Measurements from ENCODE around the gene CHKA. TPM values are rescaled to one million over a fixed set of nuclear protein-coding genes. Genes with fewer than 3 reads are reported as not detected.

The CHKA gene
- total RNA-seq, 1 experiment from 2014 or later, result 63.0 TPM

GRCh38 chr11:68122936-68123539, 1.9 kb upstream of the CHKA start:
- Histone ChIP-seq H2BK20ac (ENCODE audit: low read depth, low read length, poor library complexity, severe bottlenecking) (no peak overlapping the region), H3K4me2 (ENCODE audit: insufficient read depth, insufficient read length, low read length) (no peak overlapping the region), H3K4ac (ENCODE audit: low read depth, low read length) (no peak overlapping the region; the same call in 1 of the 2 replicates), H4K5ac (ENCODE audit: insufficient read length, low read depth, low read length) (no peak overlapping the region), H3K23me2 (ENCODE audit: insufficient read length, low read depth, low read length, poor library complexity, severe bottlenecking) (peaks cover 18% of the 10 kb centered on the region), H3K9me3 (ENCODE audit: control insufficient read depth, low read depth, low read length) (no peaks in the 10 kb centered on the region), H4K91ac (ENCODE audit: insufficient read length, low read depth, low read length) (no peak overlapping the region), H2BK120ac (ENCODE audit: low read depth, low read length, poor library complexity, severe bottlenecking) (no peak overlapping the region), H3K27ac (ENCODE audit: insufficient read length, low read depth, low read length) (no peak overlapping the region), H3T11ph (ENCODE audit: low read length) (no peak overlapping the region), H2AK5ac (ENCODE audit: insufficient read length, low read length) (no peak overlapping the region), H3K4me1 (ENCODE audit: insufficient read depth, low read length) (peaks cover 9% of the 10 kb centered on the region; the same call in 1 of the 2 replicates), H3K9ac (ENCODE audit: extremely low read depth, insufficient read length, low read length) (no peak overlapping the region), H3K27me3 (ENCODE audit: insufficient read depth, low read length) (no peaks in the 10 kb centered on the region), H2BK15ac (ENCODE audit: low read depth, low read length) (no peak overlapping the region), H3K56ac (ENCODE audit: insufficient read length, low read depth, low read length) (no peak overlapping the region), H2BK5ac (ENCODE audit: insufficient read length, low read length) (no peak overlapping the region), H4K20me1 (ENCODE audit: control insufficient read depth, insufficient read depth, insufficient read length) (no peaks in the 10 kb centered on the region), H3K79me2 (ENCODE audit: insufficient read depth, low read length) (peaks cover 24% of the 10 kb centered on the region; the same call in 1 of the 2 replicates), H3K79me1 (ENCODE audit: insufficient read depth, low read depth, low read length, poor library complexity, severe bottlenecking) (no peaks in the 10 kb centered on the region), H4K8ac (replicated peaks; ENCODE audit: insufficient read length, low read depth, low read length) (no peak overlapping the region), H3K23ac (ENCODE audit: insufficient read length, low read depth, low read length) (no peak overlapping the region), H3K14ac (ENCODE audit: insufficient read depth, low read length) (no peak overlapping the region), H2AFZ (ENCODE audit: low read length) (no peak overlapping the region), H3K18ac (ENCODE audit: insufficient read length, low read depth, low read length) (no peak overlapping the region), H2BK12ac (ENCODE audit: insufficient read length, low read depth, low read length) (no peak overlapping the region)
- Mint-ChIP-seq H3K4me3 (peak overlapping the region; percentile 20 to 61; a peak in 4 of 5 replicates), H3K4me1 (peaks cover 61 to 77% of the 10 kb centered on the region in 2 experiments), H3K36me3 (ENCODE audit: insufficient read depth in 1 of 3, low read depth in 3 of 3) (peaks cover 2 to 14% (median 14%) of the 10 kb centered on the region in 3 experiments; a peak in 5 of 7 replicates), H3K27me3 (ENCODE audit: low read depth) (no peaks in the 10 kb centered on the region), H3K9me3 (no peaks in the 10 kb centered on the region), H3K27ac (peak overlapping the region; percentile 94 to 95 (median 95); a peak in 4 of 7 replicates)
- WGBS (ENCODE audit: extremely low coverage, insufficient read length, low lambda C conversion rate), result no CpG with 5 or more reads among the region's 9 CpGs
- DNase-seq, result peak; percentile 54
- TF ChIP-seq CTCF (conservative IDR thresholded peaks at IDR 0.05), result no peak

Measured in H9 (cell line).